H1 (cell line): ENCODE results near the gene PDGFB. TPM values are rescaled to one million over a fixed set of nuclear protein-coding genes. Genes with fewer than 3 reads are reported as not detected.

Source experiments
- CTCF ChIA-PET: fragments of 300-600 bp; sonication (Branson Sonifier 250); formaldehyde crosslinking; loops from one replicate; lab custom pipeline; 2021; ENCODE audit not compliant: partially characterized antibody; lab: Charles Lee
- POLR2A ChIA-PET: fragments of 300-600 bp; sonication (Branson Sonifier 250); formaldehyde crosslinking; loops from one replicate; lab custom pipeline; 2021; ENCODE audit warnings: inconsistent platforms; ENCODE audit not compliant: partially characterized antibody; lab: Charles Lee
- DNase-seq, 2 experiments: peaks; one replicate each; pipeline versions ENCODE4 v3.0.0 to v3.0.0-alpha.2; 2010 to 2022; ENCODE audit warnings: low spot score in 2 of 2, low read depth in 1 of 2, mixed read lengths in 1 of 2
- FAIRE-seq: peaks from 2 replicates; lab custom pipeline; 2011; peaks lifted over from hg19 to GRCh38; lab: Jason Lieb, UNC
- H2AFZ ChIP-seq: 2 replicates; pipeline ENCODE4 v1.8.1; 2012; ENCODE audit warnings: low read length, inconsistent platforms
- H2AK5ac ChIP-seq: 2 replicates; pipeline ENCODE4 v1.6.1; 2013; ENCODE audit warnings: low read depth, low read length
- H2BK120ac ChIP-seq: replicated peaks from 2 replicates; pipeline ENCODE3; 2013; ENCODE audit warnings: low read depth, low read length, inconsistent platforms
- H2BK12ac ChIP-seq: 2 replicates; pipeline ENCODE4 v1.6.1; 2013; ENCODE audit warnings: low read depth, low read length
- H2BK15ac ChIP-seq: 2 replicates; pipeline ENCODE4 v1.6.1; 2013; ENCODE audit warnings: low read length
- H2BK20ac ChIP-seq: 2 replicates; pipeline ENCODE4 v1.6.1; 2013; ENCODE audit warnings: low read length
- H2BK5ac ChIP-seq: 2 replicates; pipeline ENCODE4 v1.6.1; 2013; ENCODE audit warnings: low read depth, low read length
- H3K14ac ChIP-seq: 2 replicates; pipeline ENCODE4 v1.6.1; 2013; ENCODE audit warnings: inconsistent platforms; ENCODE audit not compliant: insufficient read length
- H3K18ac ChIP-seq: 2 replicates; pipeline ENCODE4 v1.6.1; 2013; ENCODE audit warnings: low read length; ENCODE audit errors: extremely low read depth
- H3K23ac ChIP-seq: 2 replicates; pipeline ENCODE4 v1.6.1; 2013; ENCODE audit warnings: inconsistent platforms; ENCODE audit not compliant: insufficient read length
- H3K23me2 ChIP-seq: 2 replicates; pipeline ENCODE4 v1.6.1; 2013; ENCODE audit warnings: low read depth, low read length
- H3K27ac ChIP-seq: 2 replicates; pipeline ENCODE4 v1.6.1; 2011; ENCODE audit warnings: low read depth, low read length, inconsistent platforms
- H3K27me3 ChIP-seq, 4 experiments: replicated peaks in 1 of 4; 1 replicate in 1 of 4; 2 replicates in 3 of 4; pipeline versions ENCODE4 v1.6.1 to v1.8.1; 2011 to 2013; ENCODE audit warnings: low read length in 3 of 4, mild to moderate bottlenecking in 3 of 4, inconsistent platforms in 2 of 4, mixed read lengths in 2 of 4, moderate library complexity in 1 of 4; ENCODE audit not compliant: control insufficient read depth in 3 of 4, insufficient read depth in 3 of 4; ENCODE audit errors: extremely low read depth in 1 of 4
- H3K36me3 ChIP-seq, 4 experiments: 2 replicates each; pipeline versions ENCODE4 v1.6.1 to v1.8.1; 2011 to 2013; ENCODE audit warnings: mild to moderate bottlenecking in 4 of 4, low read length in 3 of 4, moderate library complexity in 2 of 4, control low read depth in 1 of 4, inconsistent platforms in 1 of 4; ENCODE audit not compliant: insufficient read depth in 4 of 4, control insufficient read depth in 2 of 4
- H3K4ac ChIP-seq: replicated peaks from 2 replicates; pipeline ENCODE3; 2013; ENCODE audit warnings: low read length, low read depth, mixed read lengths, inconsistent platforms; ENCODE audit not compliant: insufficient read length
- H3K4me1 ChIP-seq, 4 experiments: replicated peaks in 1 of 4; 1 replicate in 1 of 4; 2 replicates in 3 of 4; pipeline versions ENCODE4 v1.6.1 to v1.8.1; 2011 to 2013; ENCODE audit warnings: low read length in 3 of 4, inconsistent platforms in 2 of 4, mixed read lengths in 1 of 4; ENCODE audit not compliant: insufficient read depth in 4 of 4, control insufficient read depth in 3 of 4
- H3K4me2 ChIP-seq, 2 experiments: 2 replicates each; pipeline versions ENCODE4 v1.6.1 to v1.8.1; 2011 to 2013; ENCODE audit warnings: low read depth in 2 of 2, low read length in 2 of 2, control low read depth in 1 of 2, inconsistent platforms in 1 of 2, mild to moderate bottlenecking in 1 of 2; ENCODE audit not compliant: insufficient read depth in 1 of 2
- H3K4me3 ChIP-seq, 4 experiments: fragments of 200-600, 300-600 bp in 1 of 4; sonication (generic), shearing (Covaris generic), sonication (Bioruptor Twin) in 1 of 4; 2 replicates each; pipeline versions ENCODE4 v1.5.1 to v1.8.1; 2011 to 2016; ENCODE audit warnings: low read length in 4 of 4, low read depth in 3 of 4, control low read depth in 2 of 4, inconsistent platforms in 2 of 4, mild to moderate bottlenecking in 2 of 4, mixed read lengths in 1 of 4, moderate library complexity in 1 of 4; ENCODE audit not compliant: insufficient read depth in 2 of 4; ENCODE audit errors: extremely low read depth in 1 of 4
- H3K56ac ChIP-seq: replicated peaks from 2 replicates; pipeline ENCODE3; 2013; ENCODE audit warnings: low read depth, mild to moderate bottlenecking, mixed read lengths, low read length, inconsistent platforms; ENCODE audit not compliant: insufficient read length
- H3K79me1 ChIP-seq: 2 replicates; pipeline ENCODE4 v1.6.1; 2013; ENCODE audit warnings: low read depth, low read length, control low read depth
- H3K79me2 ChIP-seq, 2 experiments: 2 replicates each; pipeline versions ENCODE4 v1.6.1 to v1.8.1; 2012 to 2013; ENCODE audit warnings: low read length in 2 of 2, mild to moderate bottlenecking in 2 of 2, inconsistent platforms in 1 of 2; ENCODE audit not compliant: insufficient read depth in 2 of 2, control insufficient read depth in 1 of 2
- H3K9ac ChIP-seq, 4 experiments: replicated peaks in 1 of 4; 1 replicate in 1 of 4; 2 replicates in 3 of 4; pipeline versions ENCODE4 v1.6.1 to v1.8.1; 2011 to 2013; ENCODE audit warnings: low read depth in 3 of 4, low read length in 3 of 4, control low read depth in 2 of 4, mild to moderate bottlenecking in 2 of 4, moderate library complexity in 2 of 4, inconsistent platforms in 1 of 4; ENCODE audit errors: extremely low read depth in 1 of 4
- H3K9me3 ChIP-seq, 2 experiments: 2 replicates each; pipeline versions ENCODE4 v1.6.1 to v1.8.1; 2012 to 2013; ENCODE audit warnings: mild to moderate bottlenecking in 2 of 2, moderate library complexity in 2 of 2, control low read depth in 1 of 2, inconsistent platforms in 1 of 2, low read depth in 1 of 2, low read length in 1 of 2, mixed read lengths in 1 of 2; ENCODE audit not compliant: insufficient read depth in 2 of 2
- H4K20me1 ChIP-seq, 2 experiments: replicated peaks in 1 of 2; 2 replicates each; pipeline versions ENCODE3 to v1.8.1; 2011 to 2013; ENCODE audit warnings: inconsistent platforms in 2 of 2, low read length in 2 of 2, mild to moderate bottlenecking in 1 of 2; ENCODE audit not compliant: insufficient read depth in 2 of 2, control insufficient read depth in 1 of 2
- H4K5ac ChIP-seq: 2 replicates; pipeline ENCODE4 v1.6.1; 2013; ENCODE audit warnings: low read length, low read depth, mixed read lengths, inconsistent platforms; ENCODE audit not compliant: insufficient read length
- H4K8ac ChIP-seq: 2 replicates; pipeline ENCODE4 v1.8.0; 2013; ENCODE audit warnings: mild to moderate bottlenecking, moderate library complexity, low read length, inconsistent platforms; ENCODE audit not compliant: insufficient read depth; ENCODE audit errors: extremely low read depth
- H4K91ac ChIP-seq: replicated peaks from 2 replicates; pipeline ENCODE3; 2013; ENCODE audit warnings: low read length, mixed read lengths, inconsistent platforms; ENCODE audit not compliant: insufficient read length
- GTF2F1 ChIP-seq: IDR thresholded peaks from 2 replicates; pipeline ENCODE4 v1.6.1; 2012; ENCODE audit warnings: low read depth, low read length, improper control_type of control experiment, borderline replicate concordance
- HDAC2 ChIP-seq, 2 experiments: fragments of 300-600 bp in 1 of 2; sonication (generic) in 1 of 2; IDR thresholded peaks; 2 replicates each; pipeline ENCODE4 v1.6.1; 2011 to 2012; ENCODE audit warnings: low read depth in 2 of 2, low read length in 2 of 2, mild to moderate bottlenecking in 2 of 2, moderate library complexity in 2 of 2, borderline replicate concordance in 1 of 2, inconsistent platforms in 1 of 2
- JUN ChIP-seq: IDR thresholded peaks from 2 replicates; pipeline ENCODE4 v1.6.1; 2011; ENCODE audit warnings: low read depth, mild to moderate bottlenecking, improper control_type of control experiment, low read length
- POU5F1 ChIP-seq: IDR thresholded peaks from 2 replicates; pipeline ENCODE4 v1.6.1; 2011; ENCODE audit warnings: low read depth, mild to moderate bottlenecking, low read length, moderate library complexity
- RNF2 ChIP-seq: fragments of 200-900, 300-1000 bp; sonication (generic); IDR thresholded peaks from 2 replicates; pipeline ENCODE4 v1.7.1; 2016; ENCODE audit warnings: borderline replicate concordance, low read depth, mild to moderate bottlenecking, antibody characterized with exemption, low read length; ENCODE audit not compliant: poor library complexity, severe bottlenecking; ENCODE audit errors: missing control alignments
- WGBS, 2 experiments: shearing (Covaris generic) in 1 of 2; methylation state at CpG; one replicate each; pipeline versions ENCODE4 v1.1.6 to v1.1.7; 2013 to 2015; ENCODE audit warnings: low lambda C conversion rate in 2 of 2, mixed read lengths in 2 of 2, inconsistent platforms in 1 of 2, low coverage in 1 of 2, missing lambda C conversion rate in 1 of 2; ENCODE audit not compliant: insufficient replicate concordance in 2 of 2, insufficient coverage in 1 of 2, insufficient read length in 1 of 2; ENCODE audit errors: extremely low coverage in 1 of 2, missing lambda C conversion rate in 1 of 2; 5-methylcytosine and 5-hydroxymethylcytosine counted together
- polyA plus RNA-seq, 7 experiments: library from polyadenylated mRNA; depleted of rRNA in 3 of 7; stranded (reverse) in 5 of 7; unstranded in 2 of 7; fragments of >200 nt in 5 of 7; fragments of 200-250 nt in 2 of 7; gene quantifications; 1 replicate in 5 of 7; 2 replicates in 1 of 7; 4 replicates in 1 of 7; pipeline versions ENCODE4 v1.2.1 to v1.2.3, GENCODE V29; 2011 to 2013; ENCODE audit warnings: missing spikeins in 2 of 7, mixed read lengths in 2 of 7
- total RNA-seq: library from RNA; stranded (reverse); fragmentation: NEBNext Ultra II Directional; extraction: Animal tissue kit (Norgen Biotek cat#: 25700); gene quantifications from 2 replicates; pipeline ENCODE4 v1.2.1, GENCODE V29; 2021

The PDGFB gene
- total and polyA plus RNA-seq, 2 of the 8 experiments (the other 6 are each of a cell fraction or from before 2014, with no cell fraction given): 3.9 to 8.5 TPM

DNA sequence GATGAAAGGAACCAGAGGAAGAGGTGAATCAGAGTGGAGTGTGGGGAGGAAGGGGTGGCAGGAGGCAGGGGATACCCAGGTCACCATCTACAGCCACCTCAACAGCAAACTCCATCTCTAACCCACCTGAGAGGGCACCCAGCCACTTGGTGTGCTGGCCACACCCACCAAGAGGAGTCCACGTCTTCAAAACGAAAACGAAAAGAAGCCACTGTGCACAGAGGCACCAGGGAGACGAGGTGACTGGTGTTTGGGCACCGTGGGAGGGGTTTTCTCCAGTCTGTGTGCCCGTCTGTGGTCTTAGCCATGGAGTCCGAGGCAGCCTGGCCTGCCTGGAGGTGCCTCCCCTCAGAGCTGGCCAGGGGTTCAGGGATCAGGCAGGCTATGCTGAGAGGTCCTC lies 20.2 kb downstream of the PDGFB start:
- WGBS, 2 experiments: 93% methylated on average over 6 of the region's 7 CpGs; no CpG with 5 or more reads in 1 of the 2 experiments
- H2BK120ac ChIP-seq: no peak overlapping the region
- no peaks in the 10 kb centered on the region for H3K79me2 ChIP-seq
- no peak overlapping the region for H3K14ac ChIP-seq
- H3K18ac ChIP-seq: no peak overlapping the region
- peaks cover 0 to 4% (median 2%) of the 10 kb centered on the region in 4 experiments; a peak in 5 of 7 replicates for H3K4me1 ChIP-seq
- no peak overlapping the region for H2BK20ac ChIP-seq
- H3K9ac ChIP-seq: no peak overlapping the region
- no peak overlapping the region for H4K5ac ChIP-seq
- FAIRE-seq: no peak
- no peak overlapping the region for H4K8ac ChIP-seq
- POLR2A ChIA-PET: interaction anchor here (1.2 to 7.1 kb wide), 2 partner anchors 10 to 51 kb away, joined by 3 to 66 read pairs; no protein-coding TSS in a partner anchor
- 0 out of 2 replicates have a peak overlapping the region, but pooled peaks have one; percentile 2 for H2AK5ac ChIP-seq
- no peak for DNase-seq
- no peak overlapping the region for H4K91ac ChIP-seq
- H3K4me3 ChIP-seq: no peak overlapping the region
- no peaks in the 10 kb centered on the region for H4K20me1 ChIP-seq
- no peaks in the 10 kb centered on the region; a peak in 1 of 7 replicates for H3K27me3 ChIP-seq
- no peak overlapping the region for H2BK5ac ChIP-seq
- H3K4me2 ChIP-seq: no peak overlapping the region
- CTCF ChIA-PET: interaction anchor here (0.9 to 2.0 kb wide), 3 partner anchors 9 to 54 kb away, joined by 3 to 10 read pairs (median 10); no protein-coding TSS in a partner anchor
- 0 out of 2 replicates have a peak overlapping the region, but pooled peaks have one; percentile 39 for H2BK12ac ChIP-seq
- H3K56ac ChIP-seq: no peak overlapping the region
- no peak overlapping the region for H2BK15ac ChIP-seq
- H2AFZ ChIP-seq: no peak overlapping the region
- no peaks in the 10 kb centered on the region for H3K79me1 ChIP-seq
- H3K9me3 ChIP-seq: no peaks in the 10 kb centered on the region
- no peaks in the 10 kb centered on the region for H3K36me3 ChIP-seq
- H3K4ac ChIP-seq: no peak overlapping the region
- H3K23me2 ChIP-seq: peaks cover 8% of the 10 kb centered on the region; the same call in 1 of the 2 replicates
- no peak overlapping the region for H3K27ac ChIP-seq
- H3K23ac ChIP-seq: no peak overlapping the region
- no peak for TF ChIP-seq RNF2
- no peak for TF ChIP-seq GTF2F1
- TF ChIP-seq HDAC2 (IDR thresholded peaks at IDR 0.05; ENCODE audit: borderline replicate concordance in 1 of 2, low read depth in 2 of 2, low read length in 2 of 2): no peak
- TF ChIP-seq POU5F1: no peak
- TF ChIP-seq JUN: no peak
